DOHH2 (cell line): ENCODE data around the gene ETF1.

Experiments used
- CTCF ChIP-seq: fragments of 200-600 bp; sonication (generic); IDR thresholded peaks from one replicate; pipeline ENCODE4 v1.5.1; 2014; ENCODE audit warnings: antibody characterized with exemption, mild to moderate bottlenecking, low read depth, low read length; ENCODE audit not compliant: poor library complexity, severe bottlenecking
- EZH2phosphoT487 ChIP-seq: fragments of 200-600 bp; sonication (generic); IDR thresholded peaks from 2 replicates; pipeline ENCODE4 v1.6.1; 2017; ENCODE audit warnings: borderline replicate concordance, mild to moderate bottlenecking, antibody characterized with exemption, low read length, moderate library complexity, mixed read lengths

GRCh38 chr5:138472353-138472752 lies 70.7 kb downstream of the ETF1 start:
- TF ChIP-seq CTCF: no peak
- no peak for TF ChIP-seq EZH2phosphoT487
